MM.1S (cell line): ENCODE data around the gene VSTM4.

Source experiments
- DNase-seq: peaks from one replicate; pipeline ENCODE4 v3.0.0-alpha.2; 2015
- H2AFZ ChIP-seq: fragments of 300-600 bp; sonication (generic); 2 replicates; pipeline ENCODE4 v1.6.0; 2016; ENCODE audit warnings: antibody characterized with exemption, low read length
- H3F3A ChIP-seq: fragments of 300-600 bp; sonication (generic); 2 replicates; pipeline ENCODE4 v1.6.1; 2016; ENCODE audit warnings: mild to moderate bottlenecking, antibody characterized with exemption, low read length, moderate library complexity, mixed read lengths; ENCODE audit not compliant: insufficient read depth
- H3K27ac ChIP-seq: fragments of 300-600 bp; sonication (generic); 2 replicates; pipeline ENCODE4 v1.5.1; 2016; ENCODE audit warnings: mild to moderate bottlenecking, low read length
- H3K27me3 ChIP-seq: fragments of 300-600 bp; sonication (generic); replicated peaks from 2 replicates; pipeline ENCODE4 v1.6.0; 2016; ENCODE audit warnings: low read length; ENCODE audit not compliant: insufficient read depth
- H3K36me3 ChIP-seq: fragments of 300-600 bp; sonication (generic); replicated peaks from 2 replicates; pipeline ENCODE4 v1.6.1; 2016; ENCODE audit warnings: mild to moderate bottlenecking, low read length, mixed read lengths; ENCODE audit not compliant: insufficient read depth
- H3K4me1 ChIP-seq: fragments of 300-600 bp; sonication (generic); 2 replicates; pipeline ENCODE4 v1.6.1; 2016; ENCODE audit warnings: low read length, mixed read lengths
- H3K4me2 ChIP-seq: fragments of 300-600 bp; sonication (generic); 2 replicates; pipeline ENCODE4 v1.6.0; 2016; ENCODE audit warnings: low read depth, low read length
- H3K4me3 ChIP-seq: fragments of 300-600 bp; sonication (generic); 2 replicates; pipeline ENCODE4 v1.5.1; 2016; ENCODE audit warnings: low read length, mixed read lengths
- H3K79me2 ChIP-seq: fragments of 300-600 bp; sonication (generic); 2 replicates; pipeline ENCODE4 v1.6.1; 2016; ENCODE audit warnings: mixed run types, low read length, mixed read lengths
- H3K9ac ChIP-seq: fragments of 300-600 bp; sonication (generic); 2 replicates; pipeline ENCODE4 v1.6.1; 2016; ENCODE audit warnings: low read length, mixed read lengths
- H3K9me2 ChIP-seq: fragments of 300-600 bp; sonication (generic); replicated peaks from 2 replicates; pipeline ENCODE4 v1.6.1; 2016; ENCODE audit warnings: mild to moderate bottlenecking, low read length, mixed read lengths; ENCODE audit not compliant: insufficient read depth
- H3K9me3 ChIP-seq: fragments of 300-600 bp; sonication (generic); replicated peaks from 2 replicates; pipeline ENCODE4 v1.6.1; 2016; ENCODE audit warnings: mild to moderate bottlenecking, low read length, mixed read lengths; ENCODE audit not compliant: insufficient read depth
- H4K20me1 ChIP-seq: fragments of 300-600 bp; sonication (generic); 2 replicates; pipeline ENCODE4 v1.6.1; 2016; ENCODE audit warnings: mild to moderate bottlenecking, low read length, moderate library complexity, mixed read lengths; ENCODE audit not compliant: insufficient read depth
- EZH2 ChIP-seq: fragments of 300-600 bp; sonication (generic); optimal IDR thresholded peaks from 2 replicates; pipeline ENCODE3; 2017; ENCODE audit warnings: low read depth, mild to moderate bottlenecking, antibody characterized with exemption, low read length, mixed read lengths
- EZH2phosphoT487 ChIP-seq: fragments of 300-600 bp; sonication (generic); IDR thresholded peaks from 2 replicates; pipeline ENCODE4 v1.6.1; 2018; ENCODE audit warnings: antibody characterized with exemption, low read length
- TF ChIP-seq, protein P1 (sequence below): fragments of 300-600 bp; sonication (generic); IDR thresholded peaks from 2 replicates; pipeline ENCODE4 v1.5.1; 2016; ENCODE audit warnings: antibody characterized with exemption, low read length, mixed read lengths

Gene VSTM4

DNA sequence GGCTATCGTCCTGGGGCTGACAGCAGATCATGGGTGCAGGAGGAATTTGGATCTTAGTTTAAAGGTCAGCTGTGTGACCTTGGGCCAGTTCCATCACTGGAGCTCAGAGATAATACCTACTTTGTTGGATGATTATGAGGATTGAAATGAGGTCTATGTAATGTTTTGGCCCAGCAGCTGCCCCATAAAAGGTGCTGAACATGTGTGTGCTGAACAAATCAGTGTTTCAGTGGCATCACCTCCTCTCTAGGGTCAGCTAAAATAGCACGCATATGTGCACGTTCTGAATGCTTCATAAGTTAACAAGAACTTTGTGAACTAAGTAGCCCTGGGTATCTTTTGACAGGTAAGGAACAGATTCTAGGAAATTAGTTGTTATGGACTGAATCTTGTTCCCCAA, 90.8 kb downstream of the VSTM4 start:
- H3K36me3 ChIP-seq: no peaks in the 10 kb centered on the region
- H2AFZ ChIP-seq: no peak overlapping the region
- H4K20me1 ChIP-seq: no peaks in the 10 kb centered on the region
- H3F3A ChIP-seq: no peaks in the 10 kb centered on the region
- no peak for DNase-seq
- H3K27me3 ChIP-seq: no peaks in the 10 kb centered on the region
- no peak overlapping the region for H3K4me3 ChIP-seq
- no peak overlapping the region for H3K9ac ChIP-seq
- no peaks in the 10 kb centered on the region for H3K4me1 ChIP-seq
- no peaks in the 10 kb centered on the region for H3K9me2 ChIP-seq
- no peaks in the 10 kb centered on the region for H3K79me2 ChIP-seq
- H3K9me3 ChIP-seq: no peaks in the 10 kb centered on the region
- no peak overlapping the region for H3K27ac ChIP-seq
- H3K4me2 ChIP-seq: no peak overlapping the region
- TF ChIP-seq EZH2 (no peak), EZH2phosphoT487 (no peak)

DNA sequence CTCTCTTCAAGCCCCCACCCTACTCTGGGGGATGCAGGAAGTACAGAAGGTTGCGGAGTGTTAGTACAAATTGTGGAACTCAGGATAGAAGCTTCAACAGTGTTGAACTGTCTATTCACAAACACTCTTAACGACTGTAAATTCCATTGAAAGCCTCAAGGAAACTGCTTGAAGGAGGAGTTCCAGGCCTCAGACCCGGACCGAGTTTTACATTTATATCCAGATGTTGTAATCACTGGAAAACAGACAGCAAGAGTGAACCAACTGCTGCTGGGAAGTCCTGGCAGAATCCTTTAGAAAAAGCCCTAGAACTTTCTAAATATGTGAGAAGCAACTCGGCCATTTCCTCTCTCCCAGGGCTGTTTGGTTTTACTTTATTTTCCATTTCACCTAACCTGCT, 91.6 kb downstream of the VSTM4 start:
- no peak for DNase-seq
- H4K20me1 ChIP-seq: no peaks in the 10 kb centered on the region
- no peaks in the 10 kb centered on the region for H3K79me2 ChIP-seq
- no peak overlapping the region for H2AFZ ChIP-seq
- no peak overlapping the region for H3K9ac ChIP-seq
- no peak overlapping the region for H3K4me3 ChIP-seq
- H3K9me2 ChIP-seq: no peaks in the 10 kb centered on the region
- no peak overlapping the region for H3K4me2 ChIP-seq
- no peaks in the 10 kb centered on the region for H3K36me3 ChIP-seq
- H3K27ac ChIP-seq: no peak overlapping the region
- H3K4me1 ChIP-seq: no peaks in the 10 kb centered on the region
- H3K9me3 ChIP-seq: no peaks in the 10 kb centered on the region
- H3K27me3 ChIP-seq: no peaks in the 10 kb centered on the region
- H3F3A ChIP-seq: no peaks in the 10 kb centered on the region
- TF ChIP-seq EZH2 (no peak), EZH2phosphoT487 (no peak)
- TF ChIP-seq, protein P1, sequence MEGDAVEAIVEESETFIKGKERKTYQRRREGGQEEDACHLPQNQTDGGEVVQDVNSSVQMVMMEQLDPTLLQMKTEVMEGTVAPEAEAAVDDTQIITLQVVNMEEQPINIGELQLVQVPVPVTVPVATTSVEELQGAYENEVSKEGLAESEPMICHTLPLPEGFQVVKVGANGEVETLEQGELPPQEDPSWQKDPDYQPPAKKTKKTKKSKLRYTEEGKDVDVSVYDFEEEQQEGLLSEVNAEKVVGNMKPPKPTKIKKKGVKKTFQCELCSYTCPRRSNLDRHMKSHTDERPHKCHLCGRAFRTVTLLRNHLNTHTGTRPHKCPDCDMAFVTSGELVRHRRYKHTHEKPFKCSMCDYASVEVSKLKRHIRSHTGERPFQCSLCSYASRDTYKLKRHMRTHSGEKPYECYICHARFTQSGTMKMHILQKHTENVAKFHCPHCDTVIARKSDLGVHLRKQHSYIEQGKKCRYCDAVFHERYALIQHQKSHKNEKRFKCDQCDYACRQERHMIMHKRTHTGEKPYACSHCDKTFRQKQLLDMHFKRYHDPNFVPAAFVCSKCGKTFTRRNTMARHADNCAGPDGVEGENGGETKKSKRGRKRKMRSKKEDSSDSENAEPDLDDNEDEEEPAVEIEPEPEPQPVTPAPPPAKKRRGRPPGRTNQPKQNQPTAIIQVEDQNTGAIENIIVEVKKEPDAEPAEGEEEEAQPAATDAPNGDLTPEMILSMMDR: no peak

DNA sequence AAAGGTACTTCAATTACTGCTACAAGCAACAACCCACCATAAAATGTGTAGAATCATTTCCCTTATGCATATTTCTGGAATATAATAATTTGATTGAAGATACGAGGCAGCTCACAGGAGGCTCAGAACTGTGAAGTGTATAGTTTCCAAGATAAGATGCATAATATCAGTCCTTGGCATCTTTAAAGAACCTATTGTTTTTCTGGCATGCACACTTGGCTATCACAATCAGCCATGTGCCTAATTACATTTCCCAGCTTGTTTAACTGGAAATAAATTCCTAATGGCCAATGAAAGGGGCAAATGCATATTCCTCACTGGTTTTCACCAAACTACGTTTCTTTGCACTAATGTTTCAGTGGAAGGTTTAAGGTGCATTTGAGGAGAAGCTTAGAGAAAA, 92.3 kb downstream of the VSTM4 start:
- H3K9ac ChIP-seq: no peak overlapping the region
- H3K36me3 ChIP-seq: no peaks in the 10 kb centered on the region
- no peak for DNase-seq
- H3K4me1 ChIP-seq: no peaks in the 10 kb centered on the region
- H3K9me2 ChIP-seq: no peaks in the 10 kb centered on the region
- no peak overlapping the region for H3K4me2 ChIP-seq
- H3F3A ChIP-seq: no peaks in the 10 kb centered on the region
- TF ChIP-seq, protein P1: no peak
- TF ChIP-seq EZH2phosphoT487: no peak
- TF ChIP-seq EZH2: no peak
- H3K4me3 ChIP-seq: no peak overlapping the region
- no peaks in the 10 kb centered on the region for H4K20me1 ChIP-seq
- no peaks in the 10 kb centered on the region for H3K79me2 ChIP-seq
- no peak overlapping the region for H2AFZ ChIP-seq
- no peak overlapping the region for H3K27ac ChIP-seq
- no peaks in the 10 kb centered on the region for H3K27me3 ChIP-seq
- no peaks in the 10 kb centered on the region for H3K9me3 ChIP-seq

DNA sequence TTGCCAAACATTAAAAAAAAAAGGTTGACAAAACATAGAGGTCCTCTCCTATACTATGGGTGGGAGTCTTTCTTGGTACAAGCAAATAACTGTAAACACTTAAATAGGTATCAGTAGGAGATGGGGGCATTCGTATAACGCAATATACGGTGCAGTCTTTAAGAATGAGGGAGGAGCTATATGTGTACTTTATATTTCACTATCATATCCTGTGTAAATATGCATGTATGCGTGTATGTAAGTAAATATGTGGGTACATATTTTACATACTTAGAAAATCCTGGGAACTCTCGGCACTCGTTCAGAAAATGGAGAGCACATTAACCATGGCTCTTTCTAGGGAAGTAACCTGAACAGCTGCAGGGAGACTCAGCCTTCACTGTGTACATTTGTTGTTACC, 93.6 kb downstream of the VSTM4 start:
- TF ChIP-seq EZH2phosphoT487 (no peak), EZH2 (no peak)
- TF ChIP-seq, protein P1: no peak
- H3K9ac ChIP-seq: no peak overlapping the region
- H3K36me3 ChIP-seq: no peaks in the 10 kb centered on the region
- no peaks in the 10 kb centered on the region for H3F3A ChIP-seq
- H3K4me3 ChIP-seq: no peak overlapping the region
- no peaks in the 10 kb centered on the region for H3K79me2 ChIP-seq
- DNase-seq: no peak
- H2AFZ ChIP-seq: no peak overlapping the region
- no peaks in the 10 kb centered on the region for H4K20me1 ChIP-seq
- H3K9me2 ChIP-seq: no peaks in the 10 kb centered on the region
- no peak overlapping the region for H3K4me2 ChIP-seq
- no peak overlapping the region for H3K27ac ChIP-seq
- H3K27me3 ChIP-seq: no peaks in the 10 kb centered on the region
- no peaks in the 10 kb centered on the region for H3K9me3 ChIP-seq
- no peaks in the 10 kb centered on the region for H3K4me1 ChIP-seq
